ENCODE measurements around the gene STARD10.
A peak's percentile ranks its signal among the peaks of the same experiment; 100 is the strongest.

The STARD10 gene

GRCh38 chr11:72743321-72744221 lies 50.3 kb downstream of the STARD10 start:
- Histone ChIP-seq H3K4me3 (ENCODE audit: low read length) (no peak overlapping the region), H2AFZ (ENCODE audit: low read depth, low read length) (no peak overlapping the region), H3K27me3 (ENCODE audit: low read depth, low read length) (no peaks in the 10 kb centered on the region), H3K27ac (ENCODE audit: low read length) (no peak overlapping the region), H3K4me2 (ENCODE audit: low read length) (peak overlapping the region; percentile 36), H3K36me3 (replicated peaks; ENCODE audit: low read depth, low read length) (no peaks in the 10 kb centered on the region), H3K79me2 (ENCODE audit: low read length) (peaks cover 17% of the 10 kb centered on the region), H3K4me1 (ENCODE audit: low read length) (peaks cover 37% of the 10 kb centered on the region), H4K20me1 (ENCODE audit: insufficient read depth, low read length) (peaks cover 4% of the 10 kb centered on the region; the same call in 1 of the 2 replicates), H3K9me3 (ENCODE audit: insufficient read depth, low read length) (no peaks in the 10 kb centered on the region), H3K9ac (ENCODE audit: low read length) (no peak overlapping the region)
- TF ChIP-seq CTCF (IDR thresholded peaks at IDR 0.05; ENCODE audit: low read depth, low read length) (no peak), EZH2phosphoT487 (IDR thresholded peaks at IDR 0.05; ENCODE audit: low read depth) (no peak)

GRCh38 chr11:72742513-72743320 lies 51.1 kb downstream of the STARD10 start:
- H2AFZ ChIP-seq (ENCODE audit: low read depth, low read length), result no peak overlapping the region
- no peak overlapping the region for H3K9ac ChIP-seq (ENCODE audit: low read length)
- peaks cover 4% of the 10 kb centered on the region; the same call in 1 of the 2 replicates for H4K20me1 ChIP-seq (ENCODE audit: insufficient read depth, low read length)
- H3K4me2 ChIP-seq (ENCODE audit: low read length), result no peak overlapping the region
- H3K27ac ChIP-seq (ENCODE audit: low read length), result no peak overlapping the region
- H3K36me3 ChIP-seq (replicated peaks; ENCODE audit: low read depth, low read length), result no peaks in the 10 kb centered on the region
- H3K9me3 ChIP-seq (ENCODE audit: insufficient read depth, low read length), result no peaks in the 10 kb centered on the region
- H3K4me1 ChIP-seq (ENCODE audit: low read length), result peaks cover 46% of the 10 kb centered on the region
- H3K27me3 ChIP-seq (ENCODE audit: low read depth, low read length), result no peaks in the 10 kb centered on the region
- H3K79me2 ChIP-seq (ENCODE audit: low read length), result peaks cover 25% of the 10 kb centered on the region
- no peak overlapping the region for H3K4me3 ChIP-seq (ENCODE audit: low read length)
- no peak for TF ChIP-seq EZH2phosphoT487 (IDR thresholded peaks at IDR 0.05; ENCODE audit: low read depth)
- TF ChIP-seq CTCF (IDR thresholded peaks at IDR 0.05; ENCODE audit: low read depth, low read length), result no peak

GRCh38 chr11:72741849-72742512 lies 51.9 kb downstream of the STARD10 start:
- H3K27ac ChIP-seq (ENCODE audit: low read length), result no peak overlapping the region
- H3K27me3 ChIP-seq (ENCODE audit: low read depth, low read length), result no peaks in the 10 kb centered on the region
- no peak overlapping the region for H3K9ac ChIP-seq (ENCODE audit: low read length)
- peaks cover 3% of the 10 kb centered on the region for H3K36me3 ChIP-seq (replicated peaks; ENCODE audit: low read depth, low read length)
- H3K4me2 ChIP-seq (ENCODE audit: low read length), result no peak overlapping the region
- peaks cover 4% of the 10 kb centered on the region; the same call in 1 of the 2 replicates for H4K20me1 ChIP-seq (ENCODE audit: insufficient read depth, low read length)
- H3K9me3 ChIP-seq (ENCODE audit: insufficient read depth, low read length), result no peaks in the 10 kb centered on the region
- peaks cover 53% of the 10 kb centered on the region for H3K4me1 ChIP-seq (ENCODE audit: low read length)
- H2AFZ ChIP-seq (ENCODE audit: low read depth, low read length), result no peak overlapping the region
- no peak overlapping the region for H3K4me3 ChIP-seq (ENCODE audit: low read length)
- TF ChIP-seq EZH2phosphoT487 (IDR thresholded peaks at IDR 0.05; ENCODE audit: low read depth) (no peak), CTCF (IDR thresholded peaks at IDR 0.05; ENCODE audit: low read depth, low read length) (no peak)
- peaks cover 27% of the 10 kb centered on the region for H3K79me2 ChIP-seq (ENCODE audit: low read length)
